ENCODE measurements around the gene USP32.

The USP32 gene

GRCh38 chr17:60412701-60413100, 20.8 kb upstream of the USP32 start:
- no peak overlapping the region for H3K4me3 ChIP-seq (ENCODE audit: low read length)
- TF ChIP-seq, protein P1, sequence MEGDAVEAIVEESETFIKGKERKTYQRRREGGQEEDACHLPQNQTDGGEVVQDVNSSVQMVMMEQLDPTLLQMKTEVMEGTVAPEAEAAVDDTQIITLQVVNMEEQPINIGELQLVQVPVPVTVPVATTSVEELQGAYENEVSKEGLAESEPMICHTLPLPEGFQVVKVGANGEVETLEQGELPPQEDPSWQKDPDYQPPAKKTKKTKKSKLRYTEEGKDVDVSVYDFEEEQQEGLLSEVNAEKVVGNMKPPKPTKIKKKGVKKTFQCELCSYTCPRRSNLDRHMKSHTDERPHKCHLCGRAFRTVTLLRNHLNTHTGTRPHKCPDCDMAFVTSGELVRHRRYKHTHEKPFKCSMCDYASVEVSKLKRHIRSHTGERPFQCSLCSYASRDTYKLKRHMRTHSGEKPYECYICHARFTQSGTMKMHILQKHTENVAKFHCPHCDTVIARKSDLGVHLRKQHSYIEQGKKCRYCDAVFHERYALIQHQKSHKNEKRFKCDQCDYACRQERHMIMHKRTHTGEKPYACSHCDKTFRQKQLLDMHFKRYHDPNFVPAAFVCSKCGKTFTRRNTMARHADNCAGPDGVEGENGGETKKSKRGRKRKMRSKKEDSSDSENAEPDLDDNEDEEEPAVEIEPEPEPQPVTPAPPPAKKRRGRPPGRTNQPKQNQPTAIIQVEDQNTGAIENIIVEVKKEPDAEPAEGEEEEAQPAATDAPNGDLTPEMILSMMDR (IDR thresholded peaks at IDR 0.05; ENCODE audit: insufficient read depth, low read depth, low read length, missing control alignments): no peak
- DNase-seq (ENCODE audit: low read depth): no peak

DNA sequence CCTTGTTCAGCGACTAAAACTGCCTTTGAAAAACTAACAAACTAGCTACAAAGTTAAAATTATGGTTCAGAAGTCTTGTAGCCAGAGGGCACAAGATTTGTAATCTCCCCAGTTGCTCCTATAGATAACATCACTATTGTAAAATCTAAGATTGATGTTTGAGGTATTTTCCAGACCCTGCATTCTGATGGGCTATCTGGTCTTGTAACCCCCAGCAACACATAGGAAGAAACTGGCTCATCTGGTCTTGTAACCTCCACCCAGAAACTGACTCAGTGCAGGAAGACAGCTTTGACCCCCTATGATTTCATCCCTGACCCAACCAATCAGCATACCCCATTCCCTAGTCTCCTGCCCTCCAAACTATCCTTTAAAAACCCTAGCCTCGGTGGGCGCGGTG, 18.1 kb upstream of the USP32 start:
- TF ChIP-seq, protein P1 (IDR thresholded peaks at IDR 0.05; ENCODE audit: insufficient read depth, low read depth, low read length, missing control alignments): no peak
- H3K4me3 ChIP-seq (ENCODE audit: low read length): no peak overlapping the region
- DNase-seq (ENCODE audit: low read depth): peak; percentile 11

DNA sequence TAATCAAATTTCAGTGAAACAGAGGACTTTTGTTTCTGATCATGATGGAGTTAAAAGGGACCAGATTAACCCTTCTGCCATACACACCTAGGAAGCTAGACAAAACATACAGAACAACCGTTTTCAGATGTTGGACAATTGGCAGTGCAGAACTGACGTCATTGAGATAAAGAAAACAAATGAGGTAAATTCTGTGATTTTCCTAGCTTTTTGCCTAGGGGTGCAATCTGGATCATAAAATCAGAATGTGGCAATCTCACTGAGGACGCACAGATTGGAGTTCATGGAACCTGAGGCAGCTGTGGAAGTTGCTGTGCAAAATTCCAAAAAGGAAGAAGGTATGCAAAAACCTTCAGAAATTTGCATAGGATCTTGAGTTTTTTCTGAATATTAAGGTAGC, 15.0 kb upstream of the USP32 start:
- TF ChIP-seq, protein P1 (IDR thresholded peaks at IDR 0.05; ENCODE audit: insufficient read depth, low read depth, low read length, missing control alignments): no peak
- no peak overlapping the region for H3K4me3 ChIP-seq (ENCODE audit: low read length)
- DNase-seq (ENCODE audit: low read depth): no peak

GRCh38 chr17:60403962-60404361, 12.0 kb upstream of the USP32 start:
- DNase-seq (ENCODE audit: low read depth): no peak
- TF ChIP-seq, protein P1 (IDR thresholded peaks at IDR 0.05; ENCODE audit: insufficient read depth, low read depth, low read length, missing control alignments): no peak
- H3K4me3 ChIP-seq (ENCODE audit: low read length): no peak overlapping the region

DNA sequence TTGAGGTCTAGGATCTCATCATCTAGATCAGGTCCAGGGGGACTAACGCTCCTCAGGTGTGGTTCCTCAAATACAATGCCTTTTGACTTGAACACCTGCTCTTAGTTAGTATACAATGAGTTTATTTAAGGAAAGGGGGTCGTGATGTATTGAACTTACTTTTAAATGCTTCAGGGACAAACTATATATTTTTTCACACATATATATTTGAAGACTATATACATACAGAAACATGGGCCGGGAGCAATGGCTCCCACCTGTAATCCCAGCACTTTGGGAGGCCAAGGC, 11.5 kb upstream of the USP32 start:
- no peak for DNase-seq (ENCODE audit: low read depth)
- H3K4me3 ChIP-seq (ENCODE audit: low read length): no peak overlapping the region
- TF ChIP-seq, protein P1 (IDR thresholded peaks at IDR 0.05; ENCODE audit: insufficient read depth, low read depth, low read length, missing control alignments): no peak

- TF ChIP-seq, protein P1 (IDR thresholded peaks at IDR 0.05; ENCODE audit: insufficient read depth, low read depth, low read length, missing control alignments): no peak
- H3K4me3 ChIP-seq (ENCODE audit: low read length): no peak overlapping the region
- no peak for DNase-seq (ENCODE audit: low read depth)
Measured at GRCh38 chr17:60401819-60402218, 9.9 kb upstream of the USP32 start.

GRCh38 chr17:60398227-60398959, 6.5 kb upstream of the USP32 start:
- H3K4me3 ChIP-seq (ENCODE audit: low read length): no peak overlapping the region
- no peak for DNase-seq (ENCODE audit: low read depth)
- TF ChIP-seq, protein P1 (IDR thresholded peaks at IDR 0.05; ENCODE audit: insufficient read depth, low read depth, low read length, missing control alignments): no peak
